ENCODE results near the gene C12orf56. TPM values are rescaled to one million over a fixed set of nuclear protein-coding genes. Genes with fewer than 3 reads are reported as not detected.
"Not testable (repeated sequence)": the region's sequence is repeated elsewhere in the genome, so short reads cannot be mapped to it uniquely, and the experiment has no call there.

The C12orf56 gene
- total RNA-seq, 1 donor from 2014 or later = not detected

DNA sequence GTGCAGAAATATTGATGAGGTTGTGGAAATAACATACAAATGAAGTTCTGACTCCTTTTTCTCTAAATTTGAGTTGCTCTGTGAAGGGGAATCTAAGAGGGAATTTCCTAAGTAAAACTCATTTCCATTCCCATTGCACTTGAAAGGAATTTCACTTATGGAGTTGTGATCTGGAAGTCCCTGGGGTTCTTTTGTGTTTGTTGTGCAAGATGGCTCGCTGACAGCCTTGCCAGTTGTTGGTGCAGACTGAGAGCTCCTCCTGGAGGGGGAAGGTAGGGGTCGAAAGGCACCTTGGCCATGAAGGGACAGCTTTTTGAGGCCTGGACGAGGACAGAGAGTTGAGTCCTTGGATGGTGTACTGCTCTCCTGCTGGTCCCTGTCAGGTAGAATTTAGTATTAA lies 72.0 kb downstream of the C12orf56 start:
- peak in 1 of 2 donors; percentile 59 for DNase-seq (ENCODE audit: low read depth in 2 of 2)

GRCh38 chr12:64311877-64312276 lies 78.7 kb downstream of the C12orf56 start:
- no peak for DNase-seq (ENCODE audit: low read depth in 2 of 2)

GRCh38 chr12:64304571-64304970 lies 86.0 kb downstream of the C12orf56 start:
- no peak for DNase-seq (ENCODE audit: low read depth in 2 of 2)

- DNase-seq (ENCODE audit: low read depth in 2 of 2) = no peak
Measured at GRCh38 chr12:64299628-64300027, 90.9 kb downstream of the C12orf56 start.

GRCh38 chr12:64296301-64296700 lies 94.3 kb downstream of the C12orf56 start:
- no peak for DNase-seq (ENCODE audit: low read depth in 2 of 2)

- DNase-seq (ENCODE audit: low read depth in 2 of 2) = no peak
Measured at GRCh38 chr12:64293654-64294364, 96.7 kb downstream of the C12orf56 start.

GRCh38 chr12:64293174-64293573 lies 97.4 kb downstream of the C12orf56 start:
- not testable (repeated sequence) for DNase-seq (ENCODE audit: low read depth in 2 of 2)

DNA sequence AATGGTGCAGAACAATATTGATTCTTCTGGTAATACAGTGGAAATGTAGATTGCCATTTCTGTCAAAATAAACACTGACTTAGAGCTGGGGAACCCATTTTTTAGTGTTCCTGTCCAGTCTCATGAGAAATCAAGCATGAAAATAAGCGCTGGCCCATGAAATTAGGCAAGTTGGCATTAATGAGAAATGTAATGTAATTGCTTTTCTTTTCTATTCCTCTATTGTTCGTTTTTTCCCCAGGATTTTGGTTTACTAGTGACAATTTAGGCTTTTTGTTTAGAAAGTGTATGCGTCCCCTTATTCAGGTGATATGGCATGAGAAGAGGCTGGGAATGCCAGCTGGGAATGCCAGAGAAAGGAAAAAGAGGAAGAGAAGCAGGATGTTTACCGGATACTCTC lies 104.0 kb downstream of the C12orf56 start:
- DNase-seq (ENCODE audit: low read depth in 2 of 2) = peak in 1 of 2 donors; percentile 1

DNA sequence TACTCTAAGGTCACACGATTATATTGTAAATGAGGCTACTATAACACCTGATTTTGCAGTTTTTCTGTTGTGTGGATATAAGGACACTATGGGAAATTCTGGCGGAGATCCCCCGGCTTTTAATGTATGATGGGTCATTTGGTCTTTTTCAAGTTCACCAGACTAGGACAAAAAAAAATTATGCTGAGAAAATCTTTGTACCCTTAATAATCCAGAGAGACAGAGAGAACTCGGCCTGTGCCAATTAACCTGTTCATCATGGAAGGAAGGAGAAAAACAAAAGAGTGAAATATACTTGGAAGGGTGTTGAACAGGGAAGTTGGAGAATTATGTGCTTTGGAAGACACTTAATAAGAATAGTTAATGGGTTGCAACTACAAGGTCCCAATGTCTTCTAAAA lies 106.3 kb downstream of the C12orf56 start:
- DNase-seq (ENCODE audit: low read depth in 2 of 2) = no peak

DNA sequence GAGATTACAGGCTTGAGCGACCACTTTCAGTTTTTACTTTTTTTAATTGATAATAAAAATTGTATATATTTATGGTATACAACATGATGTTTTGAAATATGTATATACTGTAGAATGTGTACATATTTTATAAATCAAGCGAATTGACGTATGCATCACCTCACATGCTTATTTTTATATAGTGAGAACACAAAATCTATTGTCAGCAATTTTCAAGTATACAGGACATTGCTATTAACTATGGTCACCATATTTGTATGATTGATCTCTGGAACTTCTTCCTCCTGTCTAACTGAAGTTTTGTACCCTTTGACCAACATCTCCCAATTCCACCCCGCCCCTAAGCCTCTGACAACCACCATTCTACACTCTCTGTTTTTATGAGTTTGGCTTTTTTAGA lies 112.1 kb downstream of the C12orf56 start:
- DNase-seq (ENCODE audit: low read depth in 2 of 2) = no peak

- peak; percentile 61 to 62 for DNase-seq (ENCODE audit: low read depth in 2 of 2)
Measured at GRCh38 chr12:64273527-64274403, 116.8 kb downstream of the C12orf56 start.

- DNase-seq (ENCODE audit: low read depth in 2 of 2) = no peak
Measured at GRCh38 chr12:64270411-64270810, 120.1 kb downstream of the C12orf56 start.

DNA sequence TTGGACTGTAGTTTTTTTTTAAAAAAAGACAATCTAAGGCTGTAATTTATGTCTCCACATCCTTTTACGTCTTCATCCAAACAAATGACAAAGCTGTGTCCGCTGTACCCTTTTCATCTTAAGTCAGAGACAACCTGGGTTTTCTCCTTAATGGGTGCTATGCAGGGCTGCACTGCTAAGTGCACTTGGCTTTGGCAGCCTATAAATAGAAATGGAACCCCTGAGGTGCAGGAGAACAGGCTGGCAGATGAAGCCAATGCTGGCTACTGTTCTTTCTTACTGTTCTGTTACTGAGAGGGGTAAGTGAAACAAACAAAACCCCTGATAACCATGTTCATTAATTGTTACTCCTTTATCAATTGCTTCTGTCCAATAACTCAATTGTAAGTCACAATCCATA lies 121.4 kb downstream of the C12orf56 start:
- no peak for DNase-seq (ENCODE audit: low read depth in 2 of 2)

DNA sequence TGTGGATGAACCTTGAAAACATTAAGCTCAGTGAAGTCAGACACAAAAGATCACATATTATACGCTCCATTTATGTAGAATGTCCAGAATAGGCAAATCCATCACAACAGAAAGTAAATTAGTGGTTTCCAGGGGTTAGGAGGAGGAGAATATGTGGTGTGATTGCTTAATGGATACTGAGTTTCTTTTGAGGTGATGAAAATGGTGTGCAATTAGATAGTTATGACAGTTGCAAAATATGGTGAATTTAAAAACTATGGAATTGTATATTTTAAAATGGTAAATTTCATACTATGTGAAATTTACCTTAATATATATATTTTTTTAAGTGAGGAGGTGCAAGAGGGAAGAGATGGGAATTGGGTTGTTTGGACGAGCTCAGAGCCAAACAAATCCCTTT lies 122.1 kb downstream of the C12orf56 start:
- no peak for DNase-seq (ENCODE audit: low read depth in 2 of 2)

DNA sequence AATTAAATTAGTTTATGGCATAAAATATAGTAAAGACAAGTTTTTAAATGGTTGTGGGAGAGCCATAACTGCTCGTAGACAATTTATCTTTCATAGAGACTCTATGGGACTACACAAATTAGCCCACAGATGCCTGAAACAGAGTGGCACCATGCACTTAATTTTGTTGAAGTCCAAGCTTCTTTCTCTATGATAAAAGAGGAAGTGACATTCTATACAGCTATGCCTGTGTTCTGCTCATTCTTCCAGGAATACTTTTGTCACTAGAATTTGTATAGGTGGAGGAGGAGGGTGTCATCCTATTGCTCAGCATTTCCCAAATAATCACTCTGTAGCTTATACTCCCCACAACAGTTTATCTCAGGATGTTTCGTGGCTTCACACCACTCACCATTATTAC lies 124.7 kb downstream of the C12orf56 start:
- no peak for DNase-seq (ENCODE audit: low read depth in 2 of 2)

DNA sequence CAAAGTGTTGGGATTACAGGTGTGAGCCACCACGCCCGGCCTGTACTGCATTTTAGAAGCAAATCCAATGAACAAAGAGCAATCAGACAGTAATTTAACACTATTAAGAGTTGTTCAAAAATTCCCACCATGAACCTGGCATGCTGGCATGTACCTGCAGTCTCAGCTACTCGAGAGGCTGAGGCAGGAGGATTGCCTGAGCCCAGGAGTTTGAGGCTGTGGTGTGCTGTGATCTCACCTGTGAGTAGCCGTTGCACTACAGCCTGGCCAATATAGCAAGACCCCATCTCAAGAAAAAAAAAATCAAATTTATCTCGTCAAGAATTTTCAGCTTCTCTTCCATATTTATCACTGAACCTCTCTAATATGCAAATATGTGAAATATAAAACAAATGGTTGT lies 128.7 kb downstream of the C12orf56 start:
- no peak for DNase-seq (ENCODE audit: low read depth in 2 of 2)

DNA sequence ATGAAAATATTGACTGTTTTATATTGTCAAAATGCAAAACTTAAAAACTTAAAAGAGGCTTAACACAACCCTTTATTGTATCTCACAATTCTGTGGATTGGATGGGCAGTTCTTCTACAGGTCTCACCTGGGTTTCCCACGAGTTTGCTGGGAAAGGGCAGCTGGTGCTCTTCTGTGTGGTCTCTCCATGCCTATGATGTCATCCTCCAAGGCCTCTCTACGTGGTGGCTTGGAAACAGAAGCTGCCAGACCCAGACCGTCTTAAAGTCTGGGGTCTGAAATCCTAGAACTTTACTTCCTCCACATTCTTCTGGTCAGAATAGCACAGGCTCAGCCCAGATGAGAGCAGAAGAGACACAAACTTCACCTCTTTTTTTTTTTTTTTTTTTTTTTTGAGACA lies 132.0 kb downstream of the C12orf56 start:
- no peak for DNase-seq (ENCODE audit: low read depth in 2 of 2)

DNA sequence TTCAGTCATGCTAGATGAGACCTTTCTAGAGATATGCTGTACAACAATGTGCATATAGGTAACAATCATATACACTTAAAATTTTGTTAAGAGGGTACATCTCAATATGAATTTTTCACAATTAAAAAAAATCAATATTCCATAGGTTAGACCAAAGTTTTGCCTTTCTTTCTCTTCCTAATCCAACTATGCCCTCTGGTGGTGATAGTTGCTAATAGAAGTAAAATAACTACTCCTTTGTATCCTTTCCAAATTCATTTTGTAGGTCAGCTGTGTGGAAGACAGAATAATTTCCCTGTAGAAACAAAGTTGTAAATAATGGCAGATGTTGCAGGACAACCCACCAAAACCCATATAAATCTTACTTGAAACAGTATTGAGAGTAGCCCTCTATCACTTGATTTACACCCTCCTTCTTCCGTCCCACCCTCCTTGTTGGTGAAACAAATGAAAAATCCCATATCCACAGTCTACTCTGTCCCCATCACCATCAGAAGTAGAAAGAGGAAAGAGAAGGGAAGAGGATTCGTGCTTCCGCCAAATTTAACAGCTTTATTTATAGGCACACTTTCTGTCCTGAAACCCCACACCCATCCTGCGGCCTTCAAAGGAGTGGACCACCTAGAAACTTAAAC lies 134.3 kb downstream of the C12orf56 start:
- DNase-seq (ENCODE audit: low read depth in 2 of 2) = peak; percentile 73 to 77

DNA sequence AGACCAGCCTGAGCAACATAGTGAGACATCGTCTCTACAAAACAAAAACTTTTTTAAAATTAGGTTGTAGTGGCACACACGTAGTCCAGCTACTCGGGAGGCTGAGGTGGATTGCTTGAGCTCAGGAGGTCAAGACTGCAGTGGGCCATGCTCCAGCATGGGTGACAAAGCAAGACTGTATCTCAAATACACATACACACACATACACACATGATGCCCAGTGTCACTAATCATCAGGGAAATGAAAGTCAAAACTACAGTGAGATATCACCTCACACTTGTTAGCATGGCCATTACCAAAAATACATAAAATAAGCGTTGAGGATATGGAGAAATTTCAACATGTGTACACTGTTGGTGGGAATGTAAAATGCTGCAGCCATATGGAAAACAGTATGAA lies 135.3 kb downstream of the C12orf56 start:
- no peak for DNase-seq (ENCODE audit: low read depth in 2 of 2)

GRCh38 chr12:64253356-64253755 lies 137.2 kb downstream of the C12orf56 start:
- DNase-seq (ENCODE audit: low read depth in 2 of 2) = no peak

DNA sequence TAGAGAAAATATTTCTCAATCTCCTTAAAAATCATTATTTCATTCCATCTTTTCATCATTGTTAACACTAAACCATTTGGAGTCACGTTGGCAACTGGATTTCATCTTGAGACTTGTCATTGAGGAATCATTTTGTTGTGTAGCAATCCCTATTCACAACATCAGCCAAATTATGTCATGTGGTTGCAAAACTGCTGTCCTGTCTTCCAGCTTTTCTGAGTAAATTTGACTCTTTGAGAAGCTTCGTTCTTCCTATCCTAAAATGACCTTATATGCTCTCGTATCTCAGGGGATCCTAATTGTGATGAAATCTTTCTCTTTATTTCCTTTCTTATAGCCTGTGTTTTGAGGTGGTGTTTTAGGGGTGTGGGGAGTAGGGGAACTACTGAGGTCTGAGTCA lies 137.9 kb downstream of the C12orf56 start:
- DNase-seq (ENCODE audit: low read depth in 2 of 2) = no peak

GRCh38 chr12:64243809-64244208 lies 146.7 kb downstream of the C12orf56 start:
- no peak for DNase-seq (ENCODE audit: low read depth in 2 of 2)
